GM04503 (cell line): ENCODE data around the gene EHD1.

ENCODE experiments used
- DNase-seq: peaks from one replicate; pipeline ENCODE4 v3.0.0-alpha.2; 2012; ENCODE audit warnings: low read depth

EHD1 gene

GRCh38 chr11:64909653-64910343 is 31.4 kb upstream of the EHD1 start:
- DNase-seq = no peak

GRCh38 chr11:64908766-64909165 is 30.3 kb upstream of the EHD1 start:
- no peak for DNase-seq

DNA sequence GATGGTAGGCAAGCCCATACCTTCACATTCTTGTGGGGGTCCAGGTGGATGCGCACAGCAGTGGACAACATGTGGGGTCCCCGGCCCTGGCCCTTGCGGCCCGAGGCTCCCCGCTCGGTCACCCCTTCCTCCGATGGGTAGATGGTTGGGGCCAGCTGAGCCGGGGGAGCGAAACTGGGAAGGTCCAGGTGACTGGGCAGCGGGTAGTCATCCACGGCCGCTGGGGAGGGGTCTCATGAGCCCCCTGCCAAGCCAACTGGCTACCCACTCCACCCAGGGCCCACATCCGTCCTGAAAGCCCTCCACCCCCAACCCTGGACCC is 27.9 kb upstream of the EHD1 start:
- DNase-seq = no peak

DNA sequence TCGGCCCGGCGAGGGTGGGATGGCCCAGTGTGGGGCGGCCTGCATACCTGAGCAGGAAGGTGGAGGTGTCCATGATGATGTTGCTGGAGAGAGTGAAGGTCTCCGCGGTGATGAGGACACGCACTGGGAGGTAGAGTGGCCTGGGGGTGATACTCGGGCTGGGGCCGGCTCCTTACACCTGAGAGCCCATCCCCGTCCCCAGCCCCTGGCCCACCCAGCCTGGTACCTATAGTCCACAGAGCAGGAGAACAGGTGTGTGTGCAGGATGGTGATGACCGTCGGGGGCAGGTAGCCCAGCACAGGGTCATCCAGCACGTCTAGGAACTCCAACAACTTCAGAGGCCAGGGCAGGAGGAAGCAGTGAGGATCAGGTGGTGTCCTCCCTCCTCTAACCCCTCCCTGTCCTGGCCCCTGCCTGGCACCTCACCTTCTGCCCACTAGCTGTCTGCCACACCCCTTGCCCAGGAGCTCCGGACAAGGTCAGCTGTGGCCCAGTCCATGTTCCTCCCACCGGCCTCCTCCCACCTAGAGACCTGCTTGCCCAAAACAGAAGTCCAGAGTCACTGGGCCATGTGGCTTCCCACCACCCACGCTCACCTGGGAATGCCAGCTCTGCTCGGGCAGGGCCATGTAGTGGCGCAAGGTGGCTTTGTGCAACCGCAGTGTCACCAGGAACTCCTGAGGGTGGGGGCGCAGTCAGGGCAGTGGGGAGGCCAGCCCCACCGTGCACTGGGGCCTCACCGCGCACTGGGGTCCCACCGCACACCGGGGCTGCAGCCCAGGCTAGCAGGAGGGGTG is 27.3 kb upstream of the EHD1 start:
- DNase-seq = no peak

GRCh38 chr11:64903291-64903833 is 24.9 kb upstream of the EHD1 start:
- DNase-seq = no peak

DNA sequence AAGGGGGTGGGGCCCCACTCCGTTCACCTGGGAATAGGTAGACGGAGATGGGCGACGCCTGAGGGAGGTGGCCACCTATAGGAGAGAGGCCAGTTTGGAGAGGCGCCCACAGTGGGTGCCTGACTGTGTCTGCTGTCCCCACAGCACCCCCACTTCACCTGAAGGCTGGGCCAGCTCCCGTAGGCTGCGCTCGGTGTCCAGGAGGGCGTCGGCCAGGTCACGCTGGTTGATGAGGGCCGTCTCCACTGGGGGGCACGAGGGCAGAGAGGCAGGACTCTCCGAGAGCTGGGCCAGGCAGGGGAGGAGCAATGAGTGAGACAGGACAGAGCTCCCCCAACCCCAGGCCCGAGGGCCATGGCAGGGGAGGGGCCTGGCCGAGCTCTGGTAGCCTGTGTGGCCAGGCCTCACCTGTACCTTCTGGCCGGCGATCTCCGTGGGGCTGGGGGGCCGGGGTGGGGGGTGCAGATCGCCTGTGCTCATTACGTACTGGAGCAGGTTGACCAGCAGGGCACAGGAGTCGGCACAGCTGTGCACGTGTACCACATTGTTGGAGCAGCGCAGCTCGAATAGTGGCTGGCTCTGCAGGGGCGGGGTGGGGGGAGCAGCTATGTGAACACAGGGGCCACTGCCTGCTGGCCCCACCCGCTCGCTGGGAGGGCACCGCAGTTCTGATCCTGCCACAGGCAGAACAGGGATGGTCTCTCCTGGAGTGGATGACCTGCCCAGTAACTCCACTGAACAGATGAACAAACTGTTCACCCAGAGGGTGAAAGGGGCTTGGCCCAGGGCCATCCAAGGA is 23.9 kb upstream of the EHD1 start:
- no peak for DNase-seq

- no peak for DNase-seq
These were observed 22.4 kb upstream of the EHD1 start for GRCh38 chr11:64900774-64901173.

DNA sequence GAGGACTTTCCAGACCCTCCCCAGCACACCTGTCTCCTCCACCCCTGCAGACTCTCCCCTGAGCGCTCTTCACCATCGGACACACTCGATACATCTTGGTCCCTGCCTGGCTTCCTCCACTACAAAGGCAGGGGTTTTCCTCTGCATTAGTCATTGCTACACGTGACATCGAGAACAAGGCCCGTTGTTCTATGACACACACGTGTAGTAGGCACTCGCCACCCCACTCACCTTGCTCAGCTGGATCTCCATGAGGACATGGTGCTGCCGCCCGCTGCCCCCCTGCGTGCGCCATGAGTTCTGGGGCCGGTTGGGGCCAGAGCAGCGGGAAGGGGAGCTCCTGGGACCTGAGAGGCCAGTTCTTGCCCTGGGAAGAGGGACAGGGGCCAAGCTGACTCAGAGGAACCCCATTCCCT is 21.9 kb upstream of the EHD1 start:
- no peak for DNase-seq

DNA sequence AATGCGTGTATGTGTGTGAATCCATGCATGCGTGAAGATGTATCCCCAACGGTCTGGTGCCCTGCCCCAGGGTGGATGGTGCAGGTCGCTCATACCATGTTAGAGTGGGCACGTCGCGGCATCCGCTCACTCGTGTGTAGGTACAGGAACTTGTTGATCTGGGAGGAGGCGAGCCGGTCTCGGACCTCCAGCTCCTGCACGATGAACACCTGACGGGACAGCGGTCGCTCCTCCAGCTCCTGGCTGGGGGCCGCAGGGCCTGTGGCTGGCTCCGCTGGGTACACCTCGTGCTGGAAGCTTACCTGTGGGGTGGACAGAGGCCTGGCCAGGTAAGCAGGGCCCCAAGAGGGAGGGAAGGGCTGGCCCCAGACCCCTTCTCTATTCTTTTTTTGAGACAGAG is 20.1 kb upstream of the EHD1 start:
- DNase-seq = no peak

DNA sequence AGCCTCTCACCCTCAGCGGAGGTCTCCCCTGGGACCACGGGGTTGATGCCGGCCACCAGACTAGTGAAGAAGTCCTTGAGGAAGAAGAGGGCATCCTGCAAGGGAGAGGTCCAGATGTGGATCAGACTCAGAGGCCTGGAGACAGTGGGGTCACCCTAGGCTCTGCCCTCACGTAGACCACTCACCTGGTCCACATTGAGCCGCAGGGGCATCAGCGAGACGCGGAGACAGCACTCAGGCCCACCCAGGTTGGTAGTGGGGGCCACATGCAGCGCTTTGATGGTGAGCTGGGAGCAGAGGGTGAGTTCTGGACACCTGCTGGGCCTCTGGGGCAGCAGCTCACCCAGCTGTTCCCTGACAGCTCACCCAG is 19.6 kb upstream of the EHD1 start:
- DNase-seq = no peak

DNA sequence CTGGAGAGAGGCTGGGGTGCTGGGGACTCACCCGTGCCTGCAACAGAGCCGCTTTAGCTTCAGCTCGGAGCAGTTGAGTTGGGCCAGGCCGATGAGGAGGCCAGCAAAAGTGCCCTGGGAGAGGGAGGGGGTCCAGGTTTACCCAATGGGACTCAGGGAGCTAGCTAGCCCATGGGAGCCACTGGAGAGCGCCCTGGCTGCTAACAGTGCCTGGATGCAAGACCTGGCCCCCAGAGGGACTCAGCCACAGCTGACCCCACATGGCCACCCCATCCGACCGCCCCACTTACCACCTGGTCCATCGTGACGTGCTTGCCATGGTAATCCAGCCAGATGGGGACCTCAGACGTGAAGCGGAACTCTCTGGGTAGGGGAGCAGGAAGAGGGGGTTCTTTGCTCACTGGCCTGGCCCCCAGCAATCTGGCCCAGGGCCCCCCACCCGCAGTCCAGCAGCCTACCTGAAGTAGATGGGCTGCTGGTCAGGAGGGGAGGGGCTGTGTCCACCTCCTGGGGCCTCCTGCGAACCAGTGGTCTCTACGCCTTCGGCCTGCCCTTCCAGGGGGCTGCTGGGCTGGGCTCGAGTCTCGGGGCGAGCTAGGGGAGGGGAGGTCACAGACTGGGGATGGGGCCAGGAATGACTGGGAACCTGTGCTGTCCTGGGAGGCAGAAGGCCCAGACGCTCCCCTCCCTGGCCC is 19.1 kb upstream of the EHD1 start:
- no peak for DNase-seq

GRCh38 chr11:64896448-64897022 is 18.1 kb upstream of the EHD1 start:
- no peak for DNase-seq

- DNase-seq = no peak
These were observed 16.5 kb upstream of the EHD1 start for GRCh38 chr11:64894812-64895452.

DNA sequence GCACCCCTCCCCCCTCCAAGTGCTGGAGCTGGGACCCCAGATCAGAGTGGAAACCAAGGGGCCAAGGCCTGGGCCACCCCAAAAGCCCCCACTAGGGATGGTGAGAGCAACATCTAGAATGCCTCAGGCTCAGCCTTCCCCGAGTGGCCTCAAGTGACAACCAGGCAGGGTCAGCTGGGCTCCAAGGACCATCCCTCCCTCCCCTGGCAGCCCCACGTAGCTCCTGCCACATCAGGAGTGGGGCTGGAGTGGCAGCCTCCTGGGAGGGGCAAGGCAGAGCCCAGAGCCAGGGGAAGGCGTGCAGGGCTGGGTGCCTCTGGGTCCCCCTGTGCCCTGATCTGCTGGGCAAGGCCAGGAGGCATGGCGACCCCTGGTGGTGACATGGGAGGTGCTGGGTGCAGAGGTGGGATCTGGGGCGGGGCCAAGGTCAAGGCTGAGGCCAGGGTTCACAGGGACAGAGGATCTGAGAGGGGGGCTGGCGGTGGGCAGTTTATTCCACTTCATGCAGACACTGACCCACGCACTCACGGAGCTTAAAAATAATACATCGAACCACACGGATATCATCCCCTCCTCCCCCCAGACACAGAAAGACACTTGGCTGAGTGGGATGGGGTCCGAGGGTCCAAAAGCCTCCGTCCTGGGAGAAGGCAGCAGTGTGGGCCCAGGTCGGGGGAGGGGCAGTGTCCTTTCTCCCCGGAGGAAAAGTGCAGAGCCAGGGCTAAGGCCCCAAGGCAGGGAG is 15.8 kb upstream of the EHD1 start:
- no peak for DNase-seq

- DNase-seq = no peak
These were observed 15.0 kb upstream of the EHD1 start for GRCh38 chr11:64893194-64894069.

DNA sequence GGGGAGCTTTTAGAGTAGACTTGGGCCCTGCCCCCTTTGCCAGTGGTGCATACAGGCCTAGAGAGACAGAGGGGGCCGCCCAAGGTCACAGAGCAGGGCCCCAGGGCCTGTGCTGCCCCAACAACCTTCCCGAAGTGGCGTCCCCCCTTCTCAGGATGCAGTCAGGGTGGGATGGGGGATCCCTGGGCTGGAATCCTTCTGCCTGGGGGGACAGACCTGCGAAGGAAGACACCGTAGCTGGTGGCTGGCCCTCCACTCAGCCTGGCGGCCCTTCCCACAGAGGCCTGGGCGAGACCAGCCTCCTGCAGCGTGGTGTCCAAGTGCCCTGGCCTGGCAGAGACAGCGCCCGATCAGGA is 14.4 kb upstream of the EHD1 start:
- no peak for DNase-seq

DNA sequence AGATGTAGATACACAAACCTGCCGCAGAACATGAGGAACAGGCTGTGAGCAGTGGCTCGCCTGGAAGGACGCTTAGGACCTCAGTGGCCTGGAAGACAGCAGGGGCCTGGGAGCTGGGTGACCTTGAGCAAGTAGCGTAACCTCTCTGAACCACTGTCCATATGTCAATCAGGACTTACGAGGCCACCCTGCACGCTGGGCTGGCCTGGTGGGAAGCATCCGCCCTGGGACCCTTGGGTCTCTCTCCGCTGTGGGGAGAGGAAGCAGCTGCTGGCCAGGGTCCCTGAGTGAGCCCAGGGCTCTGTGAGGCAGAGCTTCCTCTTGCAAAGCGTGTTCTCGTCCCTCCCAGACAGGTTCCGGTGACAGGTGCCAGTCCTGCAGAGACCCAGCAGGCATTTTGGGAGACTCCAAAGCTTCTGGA is 14.0 kb upstream of the EHD1 start:
- no peak for DNase-seq

DNA sequence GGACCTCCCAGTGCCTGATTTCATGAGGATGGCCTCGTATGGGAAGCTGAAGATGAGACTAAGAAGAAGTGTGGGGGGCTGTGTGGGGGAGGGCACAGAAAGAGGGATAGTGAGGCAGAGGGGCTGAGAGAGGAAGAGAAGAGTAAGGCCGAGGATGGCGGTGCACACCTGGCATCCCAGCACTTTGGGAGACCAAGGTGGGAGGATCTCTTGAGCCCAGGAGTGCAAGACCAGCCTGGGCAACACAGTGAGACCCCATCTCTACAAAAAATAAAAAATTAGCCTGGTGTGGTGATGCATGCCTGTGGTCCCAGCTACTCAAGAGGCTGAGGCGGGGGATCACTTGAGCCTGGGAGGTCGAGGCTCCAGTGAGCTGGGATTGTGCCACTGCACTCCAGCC is 13.5 kb upstream of the EHD1 start:
- DNase-seq = no peak

DNA sequence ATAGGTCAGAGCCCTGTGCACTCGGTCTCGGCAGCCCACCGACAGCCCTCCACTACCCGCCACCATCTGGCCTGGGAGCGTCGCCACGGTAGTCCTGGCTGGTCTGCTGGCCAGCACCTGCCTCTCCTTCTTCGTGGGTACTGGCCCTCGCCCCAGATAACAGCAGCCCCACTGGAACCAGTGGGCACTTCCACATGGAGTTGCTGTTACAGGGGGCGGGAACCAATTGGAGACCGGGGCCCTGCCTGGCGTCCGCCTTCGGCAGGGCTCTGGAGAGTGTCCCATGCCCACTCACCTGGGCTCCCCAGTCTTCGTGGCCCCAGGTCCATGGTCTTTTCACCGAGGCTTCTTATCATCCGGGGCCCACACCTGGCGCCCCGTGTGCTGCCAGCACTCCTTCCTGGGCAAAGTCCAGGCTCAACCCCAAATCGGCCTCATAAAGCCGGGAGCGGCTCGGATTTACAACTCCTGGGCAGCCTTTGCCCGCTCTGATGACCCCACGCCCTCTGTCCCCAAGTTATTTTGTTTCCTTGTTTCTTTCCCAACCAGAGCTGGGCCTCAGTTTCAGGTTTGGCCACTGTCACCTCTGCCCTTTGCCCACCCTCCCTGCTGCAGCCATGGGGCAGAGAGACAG is 12.9 kb upstream of the EHD1 start:
- DNase-seq = no peak
